ENCODE results near the gene DGKI.

DNA sequence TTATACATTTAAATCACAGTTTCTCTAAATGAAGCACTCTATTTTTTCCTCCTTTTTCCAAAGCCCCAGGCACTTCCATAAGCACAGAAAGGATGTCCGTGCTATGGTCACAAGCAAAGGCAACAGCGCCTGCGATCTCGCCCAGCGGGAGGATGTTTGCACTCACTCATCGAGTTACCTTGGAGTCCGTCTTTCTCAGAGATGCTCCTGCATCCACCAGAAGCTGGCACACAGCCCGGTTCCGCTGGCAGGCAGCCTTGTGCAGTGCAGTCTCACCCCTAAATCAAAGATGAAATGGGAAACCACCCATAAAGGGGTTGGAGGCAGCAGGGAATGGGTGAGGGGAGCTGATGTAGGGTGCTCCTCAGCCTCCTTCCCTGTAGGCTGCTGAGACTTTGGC, 451.4 kb downstream of the DGKI start:
- TF ChIP-seq, protein P1, sequence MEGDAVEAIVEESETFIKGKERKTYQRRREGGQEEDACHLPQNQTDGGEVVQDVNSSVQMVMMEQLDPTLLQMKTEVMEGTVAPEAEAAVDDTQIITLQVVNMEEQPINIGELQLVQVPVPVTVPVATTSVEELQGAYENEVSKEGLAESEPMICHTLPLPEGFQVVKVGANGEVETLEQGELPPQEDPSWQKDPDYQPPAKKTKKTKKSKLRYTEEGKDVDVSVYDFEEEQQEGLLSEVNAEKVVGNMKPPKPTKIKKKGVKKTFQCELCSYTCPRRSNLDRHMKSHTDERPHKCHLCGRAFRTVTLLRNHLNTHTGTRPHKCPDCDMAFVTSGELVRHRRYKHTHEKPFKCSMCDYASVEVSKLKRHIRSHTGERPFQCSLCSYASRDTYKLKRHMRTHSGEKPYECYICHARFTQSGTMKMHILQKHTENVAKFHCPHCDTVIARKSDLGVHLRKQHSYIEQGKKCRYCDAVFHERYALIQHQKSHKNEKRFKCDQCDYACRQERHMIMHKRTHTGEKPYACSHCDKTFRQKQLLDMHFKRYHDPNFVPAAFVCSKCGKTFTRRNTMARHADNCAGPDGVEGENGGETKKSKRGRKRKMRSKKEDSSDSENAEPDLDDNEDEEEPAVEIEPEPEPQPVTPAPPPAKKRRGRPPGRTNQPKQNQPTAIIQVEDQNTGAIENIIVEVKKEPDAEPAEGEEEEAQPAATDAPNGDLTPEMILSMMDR (conservative IDR thresholded peaks at IDR 0.05; ENCODE audit: low read depth, low read length): no peak
- no peak for TF ChIP-seq EZH2 (IDR thresholded peaks at IDR 0.05; ENCODE audit: borderline replicate concordance, low read depth, low read length, poor library complexity, severe bottlenecking)
